Activated CD8-positive, alpha-beta memory T cell treated with anti-CD3 and anti-CD28 coated beads, Interleukin-2, amount 50 U/mL, for 1 hour (primary cell): Measurements from ENCODE around the gene MCM6.

Experiments used
- DNase-seq: peaks from one replicate; pipeline ENCODE4 v3.0.0-alpha.2; 2020; ENCODE audit errors: extremely low read depth

Gene MCM6

GRCh38 chr2:135863233-135863632 lies 13.0 kb downstream of the MCM6 start:
- no peak for DNase-seq

- DNase-seq = no peak
These were observed 13.5 kb downstream of the MCM6 start for GRCh38 chr2:135862718-135863117.

- no peak for DNase-seq
These were observed 22.8 kb downstream of the MCM6 start for GRCh38 chr2:135853401-135853800.

GRCh38 chr2:135851858-135852257 lies 24.4 kb downstream of the MCM6 start:
- DNase-seq = no peak

GRCh38 chr2:135850892-135851668 lies 25.2 kb downstream of the MCM6 start:
- DNase-seq = no peak

- DNase-seq = no peak
These were observed 27.2 kb downstream of the MCM6 start for GRCh38 chr2:135849087-135849486.

- DNase-seq = no peak
These were observed 30.2 kb downstream of the MCM6 start for GRCh38 chr2:135845997-135846396.

- DNase-seq = no peak
These were observed 31.0 kb downstream of the MCM6 start for GRCh38 chr2:135845257-135845656.

GRCh38 chr2:135844301-135844895 lies 31.8 kb downstream of the MCM6 start:
- no peak for DNase-seq

- no peak for DNase-seq
These were observed 32.6 kb downstream of the MCM6 start for GRCh38 chr2:135843671-135844070.

- DNase-seq = no peak
These were observed 35.6 kb downstream of the MCM6 start for GRCh38 chr2:135840601-135841000.

GRCh38 chr2:135839713-135840112 lies 36.5 kb downstream of the MCM6 start:
- DNase-seq = no peak

GRCh38 chr2:135838502-135838901 lies 37.7 kb downstream of the MCM6 start:
- DNase-seq = no peak

GRCh38 chr2:135836596-135837270 lies 39.5 kb downstream of the MCM6 start, which contains the start of gene LCT:
TSS of gene LCT (minus strand) at chr2:135837184. CDS start at chr2:135837169, 15 bp downstream.
- DNase-seq = no peak

GRCh38 chr2:135832891-135833290 lies 43.4 kb downstream of the MCM6 start:
- DNase-seq = no peak

GRCh38 chr2:135831180-135831812 lies 44.9 kb downstream of the MCM6 start:
- DNase-seq = no peak

- DNase-seq = no peak
These were observed 46.7 kb downstream of the MCM6 start for GRCh38 chr2:135829378-135830135.

GRCh38 chr2:135826544-135826943 lies 49.7 kb downstream of the MCM6 start:
- no peak for DNase-seq

- DNase-seq = no peak
These were observed 50.6 kb downstream of the MCM6 start for GRCh38 chr2:135825550-135826176.

- no peak for DNase-seq
These were observed 51.1 kb downstream of the MCM6 start for GRCh38 chr2:135825131-135825530.

GRCh38 chr2:135822855-135823254 lies 53.4 kb downstream of the MCM6 start:
- no peak for DNase-seq
